K562 (cell line): ENCODE measurements around the gene AHSP. TPM values are rescaled to one million over a fixed set of nuclear protein-coding genes. Genes with fewer than 3 reads are reported as not detected.

ENCODE experiments used
- ATAC-seq: fragments of 200-7000 bp; cut with Tn5 transposase; 3 replicates; pipeline ENCODE4 v1.9.1; 2020; ENCODE audit warnings: moderate library complexity
- BruUV-seq: library from RNA; stranded (reverse); fragments of 400-500 nt; replicated peaks from 2 replicates; lab custom pipeline; 2021; lab: Mats Ljungman, UMichigan
- CTCF ChIA-PET: fragments of 300-600 bp; formaldehyde crosslinking; extraction: SDS; loops from one replicate; lab custom pipeline; 2021; ENCODE audit warnings: low intra/inter-chr PET ratio; lab: Yijun Ruan, JAX
- POLR2A ChIA-PET: fragments of 300-600, 350-650 bp; sonication (Branson Sonifier 250); formaldehyde crosslinking; extraction: SDS; loops from one replicate; lab custom pipeline; 2021; ENCODE audit warnings: antibody characterized with exemption, inconsistent platforms; lab: Yijun Ruan, JAX
- DNase-seq, 4 experiments: peaks; one replicate each; pipeline versions ENCODE4 v3.0.0 to v3.0.0-alpha.2; 2011 to 2018; ENCODE audit warnings: low spot score in 3 of 4, mixed read lengths in 3 of 4; ENCODE audit errors: extremely low read depth in 1 of 4
- FAIRE-seq: peaks from 2 replicates; lab custom pipeline; 2011; peaks lifted over from hg19 to GRCh38; lab: Jason Lieb, UNC
- H2AFZ ChIP-seq: 2 replicates; pipeline ENCODE4 v1.6.0; 2011; ENCODE audit warnings: low read depth, low read length, control low read depth, inconsistent platforms
- H3K27ac ChIP-seq: fragments of 200-600 bp; 3 replicates; pipeline ENCODE4 v1.8.0; 2011; ENCODE audit warnings: low read depth, mild to moderate bottlenecking, control low read depth, inconsistent platforms, low read length, moderate library complexity, mixed read lengths; ENCODE audit errors: extremely low read depth
- H3K27me3 ChIP-seq, 2 experiments: fragments of 300-600 bp in 1 of 2; 2 replicates in 1 of 2; 3 replicates in 1 of 2; pipeline versions ENCODE4 v1.6.0 to v1.8.0; 2011; ENCODE audit warnings: inconsistent platforms in 2 of 2, low read length in 2 of 2, mild to moderate bottlenecking in 1 of 2, mixed read lengths in 1 of 2, moderate library complexity in 1 of 2; ENCODE audit not compliant: control insufficient read depth in 2 of 2, insufficient read depth in 2 of 2
- H3K36me3 ChIP-seq: fragments of 300-600 bp; 3 replicates; pipeline ENCODE4 v1.8.0; 2011; ENCODE audit warnings: mild to moderate bottlenecking, low read length, inconsistent platforms; ENCODE audit not compliant: control insufficient read depth, insufficient read depth
- H3K4me1 ChIP-seq, 2 experiments: fragments of 200-600 bp in 1 of 2; replicated peaks in 1 of 2; 2 replicates in 1 of 2; 3 replicates in 1 of 2; pipeline versions ENCODE4 v1.5.1 to v1.8.0; 2011; ENCODE audit warnings: inconsistent platforms in 2 of 2, low read length in 2 of 2, mild to moderate bottlenecking in 1 of 2, mixed read lengths in 1 of 2, moderate library complexity in 1 of 2; ENCODE audit not compliant: control insufficient read depth in 2 of 2, insufficient read depth in 2 of 2
- H3K4me2 ChIP-seq: 2 replicates; pipeline ENCODE4 v1.6.1; 2011; ENCODE audit warnings: low read length, control low read depth, inconsistent platforms, mixed read lengths; ENCODE audit not compliant: insufficient read depth
- H3K4me3 ChIP-seq: fragments of 200-600 bp; sonication (generic), shearing (Covaris generic); 2 replicates; pipeline ENCODE4 v1.5.1; 2016; ENCODE audit warnings: control low read depth, inconsistent platforms
- H3K79me2 ChIP-seq: fragments of 200-600 bp; 3 replicates; pipeline ENCODE4 v1.8.0; 2011; ENCODE audit warnings: low read length, inconsistent platforms; ENCODE audit not compliant: control insufficient read depth, insufficient read depth
- H3K9ac ChIP-seq, 2 experiments: 2 replicates each; pipeline versions ENCODE4 v1.6.0 to v1.6.1; 2011; ENCODE audit warnings: low read depth in 2 of 2, low read length in 2 of 2, control low read depth in 1 of 2, inconsistent platforms in 1 of 2, mild to moderate bottlenecking in 1 of 2, mixed read lengths in 1 of 2; ENCODE audit not compliant: insufficient read depth in 1 of 2
- H3K9me1 ChIP-seq: one replicate; pipeline ENCODE4 v1.6.0; 2011; ENCODE audit warnings: inconsistent platforms, mild to moderate bottlenecking, low read length, moderate library complexity; ENCODE audit not compliant: control insufficient read depth, insufficient read depth
- H3K9me3 ChIP-seq: replicated peaks from 2 replicates; pipeline ENCODE4 v1.5.1; 2011; ENCODE audit warnings: low read depth, low read length, inconsistent platforms; ENCODE audit not compliant: control insufficient read depth, insufficient read depth
- H4K20me1 ChIP-seq: replicated peaks from 2 replicates; pipeline ENCODE4 v1.6.1; 2011; ENCODE audit warnings: low read length, inconsistent platforms, mixed read lengths; ENCODE audit not compliant: control insufficient read depth, insufficient read depth
- CSDE1 ChIP-seq, 2 experiments: fragments of 450-650 bp; IDR thresholded peaks; 2 replicates each; pipeline ENCODE4 v1.6.1; 2016; ENCODE audit warnings: mild to moderate bottlenecking in 1 of 2
- HDGF ChIP-seq: fragments of 450-650 bp; IDR thresholded peaks from 2 replicates; pipeline ENCODE4 v1.6.1; 2016
- HNRNPL ChIP-seq: fragments of 200-400 bp; formaldehyde crosslinking; IDR thresholded peaks from 2 replicates; pipeline ENCODE4 v1.6.1; 2017; ENCODE audit warnings: low read depth, mild to moderate bottlenecking, low read length
- POLR2G ChIP-seq: fragments of 200-400 bp; formaldehyde crosslinking; IDR thresholded peaks from 2 replicates; pipeline ENCODE4 v1.6.1; 2017; ENCODE audit warnings: low read depth, mild to moderate bottlenecking, antibody characterized with exemption, low read length, moderate library complexity
- POLR3G ChIP-seq: IDR thresholded peaks from 2 replicates; pipeline ENCODE4 v1.6.1; 2011; ENCODE audit not compliant: insufficient read length, insufficient replicate concordance; ENCODE audit errors: extremely low read depth
- PPARD ChIP-seq: fragments of 250-450 bp; sonication (Bioruptor Pico); IDR thresholded peaks from 2 replicates; pipeline ENCODE4 v1.8.0; 2022; ENCODE audit warnings: inconsistent platforms, mild to moderate bottlenecking, moderate library complexity
- SNRNP70 ChIP-seq: fragments of 200-400 bp; formaldehyde crosslinking; optimal IDR thresholded peaks from 2 replicates; pipeline ENCODE3; 2017; ENCODE audit warnings: low read depth, low read length
- ZNF197 ChIP-seq: fragments of 200-800 bp; sonication (Bioruptor generic); IDR thresholded peaks from 2 replicates; pipeline ENCODE4 v1.6.1; 2016; ENCODE audit warnings: low read depth, missing genetic modification characterization, missing compliant biosample characterization
- ZNF3 ChIP-seq: fragments of 250-450 bp; sonication (Bioruptor Pico); IDR thresholded peaks from 2 replicates; pipeline ENCODE4 v1.5.0; 2021; ENCODE audit warnings: mild to moderate bottlenecking, moderate library complexity
- ZNF311 ChIP-seq: fragments of 250-450 bp; sonication (Bioruptor Pico); IDR thresholded peaks from 2 replicates; pipeline ENCODE4 v1.4.0; 2020; ENCODE audit warnings: mild to moderate bottlenecking, moderate library complexity
- WGBS: fragments of 100-300 bp; shearing (Covaris generic); methylation state at CpG from one replicate; pipeline ENCODE4 v1.1.6; 2016; ENCODE audit warnings: low coverage, mixed read lengths; ENCODE audit not compliant: insufficient coverage; ENCODE audit errors: missing lambda C conversion rate; 5-methylcytosine and 5-hydroxymethylcytosine counted together
- in situ Hi-C: fragments of 300-500 bp; cut with MboI; formaldehyde crosslinking; loops from 4 replicates; pipeline ENCODE4 v1.15.0; 2018; ENCODE audit warnings: inconsistent platforms, mixed read lengths
- intact Hi-C: fragments of 100-400 bp; cut with micrococcal nuclease; formaldehyde crosslinking; loops from 2 replicates; pipeline ENCODE4 v1.14.2; 2022
- polyA plus RNA-seq, 8 experiments: library from polyadenylated mRNA; depleted of rRNA in 4 of 8; stranded (reverse) in 5 of 8; unstranded in 3 of 8; fragments of >200 nt; fragmentation: Nextera tagmentation in 2 of 8; fragmentation: Illumina TruSeq in 1 of 8; extraction: Ambion mirVana in 2 of 8; extraction: Trizol in 1 of 8; gene quantifications; 2 replicates each; pipeline versions ENCODE4 v1.2.1 to v1.2.3, GENCODE V29; 2011 to 2014; ENCODE audit warnings: inconsistent platforms in 1 of 8, missing spikeins in 1 of 8
- total RNA-seq, 7 experiments: library from RNA; depleted of rRNA in 6 of 7; stranded (reverse); fragments of >200 nt in 6 of 7; fragmentation: Illumina TruSeq in 2 of 7; extraction: Trizol in 2 of 7; gene quantifications; 2 replicates each; pipeline versions ENCODE4 v1.2.1 to v1.2.3, GENCODE V29; 2011 to 2021; ENCODE audit warnings: low replicate concordance in 1 of 7
- TF ChIP-seq, protein P1 (sequence below): sonication (generic); formaldehyde crosslinking; IDR thresholded peaks from 2 replicates; pipeline ENCODE4 v1.8.0; 2022; ENCODE audit warnings: missing genetic modification reagents, mild to moderate bottlenecking, borderline replicate concordance
- TF ChIP-seq, protein P2 (sequence below): sonication (generic); formaldehyde crosslinking; IDR thresholded peaks from 2 replicates; pipeline ENCODE4 v1.8.1; 2023; ENCODE audit warnings: missing genetic modification reagents, mild to moderate bottlenecking, borderline replicate concordance
- TF ChIP-seq, protein P3 (sequence below): sonication (generic); formaldehyde crosslinking; IDR thresholded peaks from 2 replicates; pipeline ENCODE4 v1.8.1; 2023; ENCODE audit warnings: mild to moderate bottlenecking, missing genetic modification reagents, moderate library complexity

Gene AHSP
- total and polyA plus RNA-seq, 9 of the 15 experiments (the other 6 are each of a cell fraction or from before 2014, with no cell fraction given): 6.6 to 99.1 (median 25.8) TPM

DNA sequence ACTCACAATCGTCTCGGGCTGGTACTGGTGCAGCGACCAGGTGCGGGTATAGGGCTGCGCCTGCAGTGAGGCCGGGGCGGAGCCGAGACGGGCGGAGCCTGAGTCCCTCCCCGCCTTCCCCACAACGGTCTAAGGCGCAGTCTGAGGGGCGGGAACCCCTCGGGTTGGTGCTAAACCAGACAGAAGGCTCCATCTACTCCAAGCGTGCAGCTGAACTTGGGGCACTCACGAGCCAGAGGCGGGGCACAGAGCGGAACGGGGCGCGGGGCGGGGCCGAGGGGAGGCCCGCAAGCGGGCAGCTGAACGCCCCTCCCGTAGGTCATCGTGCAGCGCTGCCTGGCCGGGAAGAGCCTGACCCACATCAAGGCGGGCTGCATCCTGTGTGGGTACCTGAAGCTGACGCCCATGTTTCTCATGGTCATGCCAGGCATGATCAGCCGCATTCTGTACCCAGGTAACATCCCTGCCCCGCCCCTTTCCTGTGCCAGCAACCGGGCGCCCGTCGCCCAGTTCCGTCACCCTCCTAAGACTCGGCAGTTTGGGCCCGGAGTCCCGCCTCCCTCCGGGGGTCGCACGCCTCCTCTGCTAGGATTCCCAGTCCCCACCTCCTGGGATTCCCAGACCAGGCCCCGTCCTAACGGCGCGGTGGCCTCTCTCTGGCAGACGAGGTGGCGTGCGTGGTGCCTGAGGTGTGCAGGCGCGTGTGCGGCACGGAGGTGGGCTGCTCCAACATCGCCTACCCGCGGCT, 39.8 kb upstream of the AHSP start:
- BruUV-seq: no TSS peak
- WGBS: 97% methylated on average over 41 of the region's 60 CpGs
- TF ChIP-seq, protein P1, sequence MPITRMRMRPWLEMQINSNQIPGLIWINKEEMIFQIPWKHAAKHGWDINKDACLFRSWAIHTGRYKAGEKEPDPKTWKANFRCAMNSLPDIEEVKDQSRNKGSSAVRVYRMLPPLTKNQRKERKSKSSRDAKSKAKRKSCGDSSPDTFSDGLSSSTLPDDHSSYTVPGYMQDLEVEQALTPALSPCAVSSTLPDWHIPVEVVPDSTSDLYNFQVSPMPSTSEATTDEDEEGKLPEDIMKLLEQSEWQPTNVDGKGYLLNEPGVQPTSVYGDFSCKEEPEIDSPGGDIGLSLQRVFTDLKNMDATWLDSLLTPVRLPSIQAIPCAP (CRISPR knock-in tag): no peak
- TF ChIP-seq, protein P2, sequence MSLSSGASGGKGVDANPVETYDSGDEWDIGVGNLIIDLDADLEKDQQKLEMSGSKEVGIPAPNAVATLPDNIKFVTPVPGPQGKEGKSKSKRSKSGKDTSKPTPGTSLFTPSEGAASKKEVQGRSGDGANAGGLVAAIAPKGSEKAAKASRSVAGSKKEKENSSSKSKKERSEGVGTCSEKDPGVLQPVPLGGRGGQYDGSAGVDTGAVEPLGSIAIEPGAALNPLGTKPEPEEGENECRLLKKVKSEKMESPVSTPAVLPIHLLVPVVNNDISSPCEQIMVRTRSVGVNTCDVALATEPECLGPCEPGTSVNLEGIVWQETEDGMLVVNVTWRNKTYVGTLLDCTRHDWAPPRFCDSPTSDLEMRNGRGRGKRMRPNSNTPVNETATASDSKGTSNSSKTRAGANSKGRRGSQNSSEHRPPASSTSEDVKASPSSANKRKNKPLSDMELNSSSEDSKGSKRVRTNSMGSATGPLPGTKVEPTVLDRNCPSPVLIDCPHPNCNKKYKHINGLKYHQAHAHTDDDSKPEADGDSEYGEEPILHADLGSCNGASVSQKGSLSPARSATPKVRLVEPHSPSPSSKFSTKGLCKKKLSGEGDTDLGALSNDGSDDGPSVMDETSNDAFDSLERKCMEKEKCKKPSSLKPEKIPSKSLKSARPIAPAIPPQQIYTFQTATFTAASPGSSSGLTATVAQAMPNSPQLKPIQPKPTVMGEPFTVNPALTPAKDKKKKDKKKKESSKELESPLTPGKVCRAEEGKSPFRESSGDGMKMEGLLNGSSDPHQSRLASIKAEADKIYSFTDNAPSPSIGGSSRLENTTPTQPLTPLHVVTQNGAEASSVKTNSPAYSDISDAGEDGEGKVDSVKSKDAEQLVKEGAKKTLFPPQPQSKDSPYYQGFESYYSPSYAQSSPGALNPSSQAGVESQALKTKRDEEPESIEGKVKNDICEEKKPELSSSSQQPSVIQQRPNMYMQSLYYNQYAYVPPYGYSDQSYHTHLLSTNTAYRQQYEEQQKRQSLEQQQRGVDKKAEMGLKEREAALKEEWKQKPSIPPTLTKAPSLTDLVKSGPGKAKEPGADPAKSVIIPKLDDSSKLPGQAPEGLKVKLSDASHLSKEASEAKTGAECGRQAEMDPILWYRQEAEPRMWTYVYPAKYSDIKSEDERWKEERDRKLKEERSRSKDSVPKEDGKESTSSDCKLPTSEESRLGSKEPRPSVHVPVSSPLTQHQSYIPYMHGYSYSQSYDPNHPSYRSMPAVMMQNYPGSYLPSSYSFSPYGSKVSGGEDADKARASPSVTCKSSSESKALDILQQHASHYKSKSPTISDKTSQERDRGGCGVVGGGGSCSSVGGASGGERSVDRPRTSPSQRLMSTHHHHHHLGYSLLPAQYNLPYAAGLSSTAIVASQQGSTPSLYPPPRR (CRISPR knock-in tag): no peak
- no peak for TF ChIP-seq POLR3G
- no peak for TF ChIP-seq ZNF3
- TF ChIP-seq, protein P3, sequence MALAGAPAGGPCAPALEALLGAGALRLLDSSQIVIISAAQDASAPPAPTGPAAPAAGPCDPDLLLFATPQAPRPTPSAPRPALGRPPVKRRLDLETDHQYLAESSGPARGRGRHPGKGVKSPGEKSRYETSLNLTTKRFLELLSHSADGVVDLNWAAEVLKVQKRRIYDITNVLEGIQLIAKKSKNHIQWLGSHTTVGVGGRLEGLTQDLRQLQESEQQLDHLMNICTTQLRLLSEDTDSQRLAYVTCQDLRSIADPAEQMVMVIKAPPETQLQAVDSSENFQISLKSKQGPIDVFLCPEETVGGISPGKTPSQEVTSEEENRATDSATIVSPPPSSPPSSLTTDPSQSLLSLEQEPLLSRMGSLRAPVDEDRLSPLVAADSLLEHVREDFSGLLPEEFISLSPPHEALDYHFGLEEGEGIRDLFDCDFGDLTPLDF (CRISPR knock-in tag): no peak
- no peak for TF ChIP-seq ZNF311 (CRISPR knock-in tag)
- no peak for TF ChIP-seq CSDE1 (IDR thresholded peaks at IDR 0.05)
- TF ChIP-seq POLR2G: peak; percentile 59
- TF ChIP-seq ZNF197: no peak
- no peak for TF ChIP-seq PPARD (CRISPR knock-in tag)
- no peak for TF ChIP-seq SNRNP70
- TF ChIP-seq HDGF: no peak
- 0 out of 2 replicates have a peak, but pooled peaks have one; percentile 12 for TF ChIP-seq HNRNPL

More for the DNA sequence above, 39.8 kb upstream of the AHSP start:
- H3K4me1 ChIP-seq: peaks cover 5 to 14% of the 10 kb centered on the region in 2 experiments; a peak in 3 of 5 replicates
- FAIRE-seq: no peak
- H3K4me3 ChIP-seq: no peak overlapping the region
- no peak overlapping the region for H3K9ac ChIP-seq
- H3K9me3 ChIP-seq: no peaks in the 10 kb centered on the region
- H4K20me1 ChIP-seq: no peaks in the 10 kb centered on the region
- H3K9me1 ChIP-seq: no peaks in the 10 kb centered on the region
- H3K79me2 ChIP-seq: no peaks in the 10 kb centered on the region
- peaks cover 22% of the 10 kb centered on the region; the same call in 2 of the 3 replicates for H3K36me3 ChIP-seq
- no peak for ATAC-seq
- in situ Hi-C loops (no loop called here), intact Hi-C loops (no loop called here)
- no peak for DNase-seq
- H2AFZ ChIP-seq: no peak overlapping the region
- no peaks in the 10 kb centered on the region for H3K27me3 ChIP-seq
- no peak overlapping the region for H3K4me2 ChIP-seq
- H3K27ac ChIP-seq: no peak overlapping the region
- ChIA-PET POLR2A (interaction anchor here (1.8 to 4.3 kb wide), 5 partner anchors 7 to 19 kb away, joined by 7 to 20 read pairs (median 13); partner anchors contain the start of gene RUSF1), CTCF (no interaction called here)
